Measurements from ENCODE around the gene PRKD1. TPM values are rescaled to one million over a fixed set of nuclear protein-coding genes. Genes with fewer than 3 reads are reported as not detected.
A peak's percentile ranks its signal among the peaks of the same experiment; 100 is the strongest.

PRKD1 gene
- 3.2 TPM for total RNA-seq
- long read RNA-seq, partial matches to known transcripts: 2 of 2 reads
- long read RNA-seq, other reads (novel, unspliced or antisense): 0 of 2 reads

DNA sequence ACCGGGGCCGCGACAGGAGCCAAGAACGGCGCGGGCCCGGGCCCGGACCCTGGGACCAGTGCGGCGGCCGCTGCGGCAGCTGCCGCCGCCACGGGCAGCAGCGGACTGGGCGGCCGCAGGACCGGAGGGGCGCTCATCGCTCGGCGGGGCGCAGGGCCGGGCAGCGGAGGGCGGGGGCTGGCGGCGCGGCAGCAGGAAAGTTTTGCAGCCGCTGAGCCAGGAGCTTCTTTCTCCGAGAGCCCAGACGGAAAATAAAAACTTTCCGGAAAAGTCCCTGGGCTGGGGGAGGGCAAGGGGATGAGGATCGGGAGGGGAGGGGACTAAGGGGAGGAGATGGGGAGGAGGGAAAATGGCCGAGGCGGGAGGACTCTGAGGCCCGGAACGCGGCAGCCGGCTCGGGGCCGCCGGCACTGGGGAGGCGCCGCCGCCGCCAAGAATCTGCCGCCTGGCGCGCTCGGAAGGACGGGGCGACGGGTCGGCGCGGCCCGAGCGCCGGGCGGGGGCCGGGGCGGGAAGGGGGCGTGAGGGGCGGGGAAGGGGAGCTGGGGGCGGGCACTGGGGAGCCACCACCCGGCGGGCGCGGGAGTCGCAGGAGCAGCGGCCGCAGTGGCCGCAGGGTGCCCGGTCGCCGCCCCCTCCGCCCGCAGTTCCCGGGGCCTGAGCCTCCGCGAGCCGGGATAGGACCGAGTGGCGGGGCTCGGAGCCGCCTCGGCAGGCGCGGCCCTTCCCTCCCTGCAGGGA, at the start of gene PRKD1:
TSS of gene PRKD1 (minus strand) at position 472 of the 741 bp plus-strand sequence.
- intact Hi-C loops (cut with DNase I): loop anchor here (5.0 kb wide), 1 partner anchor 185 kb away; no protein-coding TSS in a partner anchor
- ATAC-seq (peak; percentile 93), DNase-seq (ENCODE audit: missing footprints) (peak; percentile 75)

GRCh38 chr14:29971101-29971500, 43.5 kb upstream of the PRKD1 start:
- ATAC-seq (no peak), DNase-seq (ENCODE audit: missing footprints) (no peak)
- intact Hi-C loops (cut with DNase I): no loop called here

DNA sequence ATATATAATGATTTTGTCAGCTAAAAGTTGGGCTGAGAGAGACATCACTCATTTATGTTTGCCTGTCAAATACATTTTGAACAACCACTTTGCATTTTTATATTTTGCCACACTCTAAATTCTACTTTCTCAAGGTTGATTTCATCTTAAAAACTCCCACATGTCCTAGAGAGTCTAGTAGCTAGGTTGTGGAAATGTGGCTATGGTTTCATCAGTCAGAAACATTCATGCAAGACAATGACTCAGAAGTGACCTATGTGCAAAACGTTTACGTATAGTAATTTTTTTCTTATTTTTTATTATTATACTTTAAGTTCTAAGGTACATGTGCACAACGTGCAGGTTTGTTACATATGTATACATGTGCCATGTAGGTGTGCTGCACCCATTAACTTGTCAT, 27.4 kb upstream of the PRKD1 start:
- ATAC-seq (no peak), DNase-seq (ENCODE audit: missing footprints) (no peak)
- intact Hi-C loops (cut with DNase I): no loop called here

GRCh38 chr14:29953501-29953900, 25.9 kb upstream of the PRKD1 start:
- ATAC-seq: no peak
- no peak for DNase-seq (ENCODE audit: missing footprints)
- intact Hi-C loops (cut with DNase I): no loop called here

DNA sequence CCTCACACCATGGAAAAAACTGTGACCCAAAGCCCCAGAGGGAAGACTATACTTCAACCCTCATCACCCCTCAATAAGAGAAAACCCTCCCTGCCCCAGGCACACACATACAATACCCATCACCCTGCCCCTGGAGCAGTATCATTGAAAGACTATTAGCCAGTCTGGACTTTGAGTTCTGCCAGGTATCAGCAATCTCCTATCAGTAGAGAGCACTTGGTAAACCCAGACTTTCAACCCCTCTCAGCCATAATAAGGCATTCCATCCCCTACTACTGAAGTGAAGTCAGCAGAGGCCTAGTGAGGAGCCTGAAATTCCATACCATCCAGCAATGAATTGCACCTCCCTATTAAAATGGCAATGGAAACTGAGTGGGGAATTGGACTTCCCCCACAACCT, 16.4 kb upstream of the PRKD1 start:
- intact Hi-C loops (cut with DNase I): no loop called here
- DNase-seq (ENCODE audit: missing footprints) (no peak), ATAC-seq (no peak)

DNA sequence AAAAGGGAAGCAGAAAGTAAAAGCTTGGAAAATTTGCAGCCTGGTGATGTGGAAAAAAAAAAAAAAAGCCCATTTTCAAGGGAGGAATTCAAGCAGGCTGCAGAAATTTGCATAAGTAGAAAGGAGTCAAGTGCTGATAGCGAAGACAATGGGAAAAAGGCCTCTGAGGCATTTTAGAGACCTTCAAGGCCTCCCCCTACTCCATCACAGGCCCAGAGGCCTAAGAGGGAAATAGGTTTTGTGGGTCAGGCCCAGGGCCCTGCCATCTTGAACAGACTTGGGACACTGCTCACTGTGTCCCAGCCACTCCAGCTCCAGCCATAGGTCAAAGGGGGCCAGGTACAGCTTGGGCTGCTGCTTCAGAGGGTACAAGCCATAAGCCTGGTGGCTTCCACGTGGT, 13.8 kb upstream of the PRKD1 start:
- intact Hi-C loops (cut with DNase I): no loop called here
- ATAC-seq: no peak
- no peak for DNase-seq (ENCODE audit: missing footprints)

GRCh38 chr14:29940482-29940881, 12.8 kb upstream of the PRKD1 start:
- no peak for ATAC-seq
- intact Hi-C loops (cut with DNase I): no loop called here
- DNase-seq (ENCODE audit: missing footprints): no peak

- ATAC-seq (no peak), DNase-seq (ENCODE audit: missing footprints) (no peak)
- intact Hi-C loops (cut with DNase I): no loop called here
These were observed 9.5 kb upstream of the PRKD1 start for GRCh38 chr14:29937116-29937515.

DNA sequence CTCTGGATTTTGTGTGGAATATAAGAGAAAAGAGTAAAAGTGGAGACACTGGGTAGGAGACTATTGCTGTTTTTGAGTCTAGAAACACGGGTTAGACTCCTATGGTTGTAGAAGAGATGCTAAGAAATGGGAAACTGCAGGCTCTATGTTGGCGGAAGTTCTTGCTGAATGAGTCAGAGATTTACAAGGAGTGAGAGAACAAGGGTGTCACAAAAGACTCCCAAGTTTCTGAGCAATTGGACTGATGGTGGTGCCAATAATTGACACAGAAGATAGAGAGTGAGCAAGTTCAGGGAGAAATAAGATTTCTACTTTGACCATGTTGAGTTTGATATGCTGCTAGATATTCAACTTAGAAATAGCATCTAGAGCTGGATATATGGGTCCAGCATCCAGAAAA, 2.6 kb upstream of the PRKD1 start:
- DNase-seq (ENCODE audit: missing footprints) (no peak), ATAC-seq (no peak)
- intact Hi-C loops (cut with DNase I): no loop called here

- ATAC-seq (no peak), DNase-seq (ENCODE audit: missing footprints) (no peak)
- intact Hi-C loops (cut with DNase I): loop anchor here (5.0 kb wide), 1 partner anchor 186 kb away; no protein-coding TSS in a partner anchor
These were observed 532 bp upstream of the PRKD1 start for GRCh38 chr14:29928117-29928640.

DNA sequence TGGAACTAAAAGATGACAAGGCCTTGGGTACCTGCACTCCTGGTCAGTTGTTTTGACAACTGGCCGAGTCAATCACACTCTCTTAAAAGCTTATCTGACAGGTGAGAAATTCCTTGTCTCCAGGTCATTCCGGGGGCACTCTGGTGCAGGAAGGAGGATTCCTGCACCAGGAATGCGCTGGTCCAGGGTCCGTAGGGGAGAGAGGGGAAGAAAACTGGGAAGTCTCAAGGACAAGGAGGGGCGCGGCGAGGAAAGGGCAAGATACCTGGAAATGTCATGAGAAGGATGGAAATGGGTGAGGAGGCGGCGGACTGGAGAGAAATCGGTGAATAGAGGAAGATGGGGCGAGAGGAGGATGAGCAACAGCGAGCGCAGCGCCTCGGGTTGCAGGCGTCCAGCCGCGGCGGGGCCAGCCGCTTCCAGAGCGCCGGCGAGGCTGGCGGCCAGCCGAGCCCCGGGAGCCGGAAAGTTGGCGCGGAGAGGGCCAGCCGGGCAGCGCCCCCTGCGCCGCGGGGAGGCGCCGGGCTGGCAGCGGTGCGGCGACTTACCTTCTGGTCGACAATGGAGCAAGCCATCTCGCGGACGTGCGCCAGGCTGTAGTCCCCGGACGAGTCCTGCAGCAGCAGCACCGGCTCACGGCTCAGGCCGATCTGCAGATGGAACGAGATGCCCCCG, 809 bp downstream of the PRKD1 start:
- ATAC-seq (peak; percentile 50), DNase-seq (ENCODE audit: missing footprints) (peak; percentile 74)
- intact Hi-C loops (cut with DNase I): loop anchor here (5.0 kb wide), 1 partner anchor 185 kb away; no protein-coding TSS in a partner anchor

DNA sequence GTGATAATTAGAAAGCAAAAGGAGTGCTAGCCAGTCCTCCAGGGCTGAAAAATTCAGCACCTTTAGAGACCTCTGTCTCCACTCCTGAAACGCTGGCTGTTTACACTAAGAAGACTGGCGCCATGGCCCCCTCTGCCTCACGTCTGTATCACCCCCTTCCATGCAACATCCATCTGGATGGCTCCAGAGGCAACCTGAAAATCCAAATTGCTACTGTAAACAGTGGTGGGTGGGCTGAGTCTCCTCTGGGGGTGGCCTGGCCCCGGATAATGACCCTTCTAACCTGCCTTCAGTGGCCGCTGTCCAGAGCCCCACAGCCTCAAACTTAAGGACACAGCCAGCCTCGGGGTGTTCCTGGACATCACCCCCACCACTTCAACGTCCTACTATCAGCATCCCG, 1.4 kb downstream of the PRKD1 start:
- no peak for DNase-seq (ENCODE audit: missing footprints)
- intact Hi-C loops (cut with DNase I): loop anchor here (5.0 kb wide), 1 partner anchor 184 kb away; no protein-coding TSS in a partner anchor
- ATAC-seq: no peak

DNA sequence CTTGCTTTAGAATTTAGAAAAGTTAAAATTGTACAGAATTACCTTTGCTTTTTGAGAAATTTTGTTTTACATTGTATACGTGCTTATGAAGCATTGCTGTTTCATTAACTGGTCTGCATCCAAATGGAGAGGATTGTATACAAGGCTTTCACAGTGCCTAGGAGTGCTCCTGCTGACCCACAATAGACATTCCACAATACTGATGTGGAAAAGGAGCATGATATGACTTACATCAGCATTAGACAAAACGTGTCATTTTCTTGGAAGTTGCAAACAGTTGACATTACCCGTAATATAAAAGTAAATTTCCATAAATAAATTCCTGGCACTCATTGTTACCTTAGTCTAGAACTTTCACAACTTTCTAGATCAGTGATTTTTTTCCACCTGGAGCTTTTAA, 1.9 kb downstream of the PRKD1 start:
- ATAC-seq (no peak), DNase-seq (ENCODE audit: missing footprints) (no peak)
- intact Hi-C loops (cut with DNase I): loop anchor here (5.0 kb wide), 1 partner anchor 183 kb away; no protein-coding TSS in a partner anchor

DNA sequence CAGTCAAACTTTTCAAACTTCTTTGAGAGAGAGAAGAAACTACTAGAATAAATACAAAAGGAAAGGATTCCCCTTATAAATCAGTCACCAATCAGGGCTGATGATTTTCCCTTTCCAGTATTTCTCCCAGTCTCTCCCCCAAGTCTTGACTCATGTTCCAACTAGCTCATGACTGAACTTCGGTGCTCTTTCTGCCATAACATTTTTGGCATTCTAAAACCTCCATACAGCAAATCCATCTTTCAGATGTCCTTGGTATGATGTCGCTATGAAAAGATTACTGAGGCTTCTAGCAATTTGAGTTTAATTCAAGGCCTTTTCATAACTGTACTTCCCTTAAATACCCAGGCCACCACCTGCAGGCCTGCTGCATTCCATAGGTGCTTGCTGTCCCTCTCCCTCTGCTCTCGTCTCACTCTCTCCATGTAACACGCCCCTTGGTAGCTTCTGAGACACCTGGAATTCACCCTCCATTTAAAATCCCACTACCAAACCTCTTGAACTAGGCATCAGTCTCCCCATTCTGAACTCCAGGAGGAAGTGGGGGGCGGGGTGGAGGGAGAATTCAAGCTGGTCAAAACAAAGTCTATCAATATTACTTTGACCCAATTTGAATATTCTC, 2.4 kb downstream of the PRKD1 start:
- DNase-seq (ENCODE audit: missing footprints): no peak
- ATAC-seq: no peak
- intact Hi-C loops (cut with DNase I): loop anchor here (5.0 kb wide), 1 partner anchor 183 kb away; no protein-coding TSS in a partner anchor

DNA sequence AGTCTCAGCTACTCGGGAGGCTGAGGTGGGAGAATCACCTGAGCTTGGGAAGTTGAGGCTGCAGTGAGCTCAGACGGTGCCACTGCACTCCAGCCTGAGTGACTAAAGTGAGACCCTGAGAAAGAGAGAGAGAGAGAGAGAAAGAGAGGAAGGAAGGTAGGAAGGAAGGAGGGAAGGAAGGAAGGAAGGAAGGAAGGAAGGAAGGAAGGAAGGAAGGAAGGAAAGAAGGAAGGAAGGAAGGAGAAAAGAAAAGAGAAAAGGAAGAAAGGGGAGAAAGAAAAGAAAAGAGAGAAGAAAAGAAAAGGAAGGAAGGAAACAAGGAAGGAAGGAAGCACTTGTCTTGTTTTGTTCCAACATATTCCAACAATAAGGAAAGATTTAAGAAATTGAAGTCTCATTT, 7.8 kb downstream of the PRKD1 start:
- DNase-seq (ENCODE audit: missing footprints) (no peak), ATAC-seq (no peak)
- intact Hi-C loops (cut with DNase I): no loop called here

DNA sequence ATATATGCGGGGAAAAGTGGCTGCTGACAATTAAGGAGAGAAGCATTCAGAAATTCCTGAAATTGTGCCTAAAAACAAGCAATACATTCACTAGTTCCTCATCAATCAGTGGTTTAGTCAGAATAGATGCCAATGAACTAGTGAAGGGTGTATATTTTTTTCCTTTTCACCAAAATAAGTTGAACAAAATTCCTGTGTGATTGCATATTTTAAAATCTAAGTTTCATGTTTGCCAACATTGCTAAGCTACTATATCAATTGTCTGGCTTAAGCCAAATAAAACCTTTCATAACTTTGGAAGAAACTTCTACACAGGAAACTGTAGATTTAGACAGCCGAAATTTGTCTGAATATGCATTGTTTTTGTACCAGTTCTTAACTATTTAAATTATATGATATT, 8.7 kb downstream of the PRKD1 start:
- intact Hi-C loops (cut with DNase I): no loop called here
- DNase-seq (ENCODE audit: missing footprints) (no peak), ATAC-seq (no peak)

DNA sequence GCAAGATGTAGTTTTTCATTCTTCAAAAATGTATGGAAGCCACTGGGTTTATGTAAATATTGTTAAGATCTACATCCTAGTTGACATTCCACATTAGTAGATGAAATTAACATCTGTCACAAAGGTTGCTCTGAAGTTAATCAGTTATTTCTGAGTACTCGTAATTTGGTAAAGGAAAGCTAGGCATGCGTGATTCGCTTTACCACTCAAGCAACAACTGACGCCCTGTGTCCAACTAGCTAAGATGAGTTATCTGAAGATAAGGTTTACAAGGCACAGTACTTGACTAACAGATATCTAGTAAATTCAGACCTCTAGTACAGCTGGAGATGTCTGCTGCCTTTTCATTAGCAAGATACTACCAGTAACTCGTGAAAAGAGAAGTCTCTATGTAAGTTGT, 14.1 kb downstream of the PRKD1 start:
- DNase-seq (ENCODE audit: missing footprints) (no peak), ATAC-seq (no peak)
- intact Hi-C loops (cut with DNase I): no loop called here

DNA sequence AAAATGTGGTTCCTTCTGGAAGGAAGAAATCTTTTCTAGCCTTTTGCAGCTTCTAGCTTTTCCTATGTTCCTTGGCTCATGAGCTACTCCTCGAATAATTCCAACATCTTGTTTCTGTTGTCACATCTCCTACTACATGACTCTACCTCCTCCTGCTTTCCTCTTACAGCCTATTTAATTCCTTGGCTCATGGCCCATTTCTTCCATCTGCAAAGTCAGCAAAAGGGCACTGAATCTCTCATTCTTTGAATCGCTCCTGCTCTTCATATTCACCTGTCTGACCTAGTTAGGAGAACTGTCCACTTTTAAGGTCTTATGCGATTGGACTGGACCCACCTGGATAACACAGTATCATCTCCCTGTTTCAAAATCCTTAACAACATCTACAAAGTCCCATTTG, 15.8 kb downstream of the PRKD1 start:
- DNase-seq (ENCODE audit: missing footprints) (no peak), ATAC-seq (no peak)
- intact Hi-C loops (cut with DNase I): no loop called here
